HepG2 (cell line): ENCODE measurements around the gene INSIG2. TPM values are rescaled to one million over a fixed set of nuclear protein-coding genes. Genes with fewer than 3 reads are reported as not detected.
A peak's percentile ranks its signal among the peaks of the same experiment; 100 is the strongest.

ENCODE experiments used
- FOXJ3 ChIP-seq: sonication (generic); formaldehyde crosslinking; IDR thresholded peaks from 2 replicates; pipeline ENCODE4 v1.4.0; 2020; ENCODE audit warnings: missing genetic modification reagents, mild to moderate bottlenecking, borderline replicate concordance
- KLF11 ChIP-seq: IDR thresholded peaks from 2 replicates; pipeline ENCODE4 v1.6.1; 2016; ENCODE audit warnings: missing compliant biosample characterization
- MEF2D ChIP-seq: sonication (generic); formaldehyde crosslinking; IDR thresholded peaks from 2 replicates; pipeline ENCODE4 v1.5.1; 2020; ENCODE audit warnings: mild to moderate bottlenecking, missing genetic modification reagents
- SMARCE1 ChIP-seq: fragments of 450-650 bp; IDR thresholded peaks from 2 replicates; pipeline ENCODE4 v1.6.1; 2017; ENCODE audit warnings: borderline replicate concordance
- SNAI1 ChIP-seq: sonication (generic); formaldehyde crosslinking; IDR thresholded peaks from 2 replicates; pipeline ENCODE4 v1.5.0; 2020; ENCODE audit warnings: mild to moderate bottlenecking, missing genetic modification reagents, borderline replicate concordance
- SOX6 ChIP-seq, 2 experiments: fragments of 450-650 bp in 1 of 2; sonication (generic) in 1 of 2; formaldehyde crosslinking in 1 of 2; IDR thresholded peaks; 2 replicates each; pipeline versions ENCODE4 v1.4.0 to v1.6.1; 2017 to 2020; ENCODE audit warnings: antibody characterized with exemption in 1 of 2, mild to moderate bottlenecking in 1 of 2, missing genetic modification reagents in 1 of 2
- U2AF1 ChIP-seq: fragments of 200-400 bp; formaldehyde crosslinking; optimal IDR thresholded peaks from 2 replicates; pipeline ENCODE3; 2017; ENCODE audit warnings: mild to moderate bottlenecking, low read depth, low read length
- ZFP36 ChIP-seq: fragments of 150-350 bp; IDR thresholded peaks from 2 replicates; pipeline ENCODE4 v1.6.1; 2018; ENCODE audit warnings: borderline replicate concordance, low read length, low read depth; ENCODE audit not compliant: partially characterized antibody
- ZFP90 ChIP-seq: sonication (generic); formaldehyde crosslinking; IDR thresholded peaks from 2 replicates; pipeline ENCODE4 v1.8.0; 2022; ENCODE audit warnings: missing genetic modification reagents, mild to moderate bottlenecking, inconsistent platforms, borderline replicate concordance
- ZFY ChIP-seq: sonication (generic); formaldehyde crosslinking; IDR thresholded peaks from 2 replicates; pipeline ENCODE4 v1.4.0; 2020; ENCODE audit warnings: missing genetic modification reagents
- ZMYM2 ChIP-seq: sonication (generic); formaldehyde crosslinking; IDR thresholded peaks from 2 replicates; pipeline ENCODE4 v1.8.0; 2022; ENCODE audit warnings: mild to moderate bottlenecking, missing genetic modification reagents
- ZNF432 ChIP-seq: sonication (generic); formaldehyde crosslinking; IDR thresholded peaks from 2 replicates; pipeline ENCODE4 v1.5.0; 2020; ENCODE audit warnings: missing genetic modification reagents, mild to moderate bottlenecking, borderline replicate concordance
- ZNF619 ChIP-seq: sonication (generic); formaldehyde crosslinking; IDR thresholded peaks from 2 replicates; pipeline ENCODE4 v1.4.0; 2020; ENCODE audit warnings: mild to moderate bottlenecking, missing genetic modification reagents
- ZNF883 ChIP-seq: sonication (generic); formaldehyde crosslinking; IDR thresholded peaks from 2 replicates; pipeline ENCODE4 v1.5.1; 2020; ENCODE audit warnings: mild to moderate bottlenecking, missing genetic modification reagents; ENCODE audit errors: not compliant biosample characterization
- polyA plus RNA-seq, 8 experiments: library from polyadenylated mRNA; depleted of rRNA in 3 of 8; stranded (reverse) in 7 of 8; unstranded in 1 of 8; fragments of >200 nt; fragmentation: Illumina TruSeq in 4 of 8; extraction: Trizol in 4 of 8; gene quantifications; 2 replicates each; pipeline versions ENCODE4 v1.2.1 to v1.2.3, GENCODE V29; 2011 to 2016; ENCODE audit warnings: low read depth in 4 of 8, missing spikeins in 1 of 8, mixed read lengths in 1 of 8; ENCODE audit not compliant: insufficient read depth in 1 of 8
- total RNA-seq, 5 experiments: library from RNA; depleted of rRNA; stranded (reverse); fragments of >200 nt; fragmentation: Illumina TruSeq; extraction: Trizol; gene quantifications; 2 replicates each; pipeline ENCODE4 v1.2.3, GENCODE V29; 2016; ENCODE audit warnings: low read depth in 1 of 5
- TF ChIP-seq, protein P1 (sequence below): sonication (generic); formaldehyde crosslinking; IDR thresholded peaks from 2 replicates; pipeline ENCODE4 v1.4.0; 2020; ENCODE audit warnings: missing genetic modification reagents, borderline replicate concordance
- TF ChIP-seq, protein P2 (sequence below): sonication (generic); formaldehyde crosslinking; IDR thresholded peaks from 2 replicates; pipeline ENCODE4 v1.8.0; 2022; ENCODE audit warnings: missing genetic modification reagents, mild to moderate bottlenecking, borderline replicate concordance
- TF ChIP-seq, protein P3 (sequence below): IDR thresholded peaks from 2 replicates; pipeline ENCODE4 v1.6.1; 2016; ENCODE audit warnings: low read depth, missing genetic modification reagents, missing compliant biosample characterization

Gene INSIG2
- total and polyA plus RNA-seq, 2 of the 13 experiments (the other 11 are each of a cell fraction or from before 2014, with no cell fraction given): 73.5 to 481 TPM

DNA sequence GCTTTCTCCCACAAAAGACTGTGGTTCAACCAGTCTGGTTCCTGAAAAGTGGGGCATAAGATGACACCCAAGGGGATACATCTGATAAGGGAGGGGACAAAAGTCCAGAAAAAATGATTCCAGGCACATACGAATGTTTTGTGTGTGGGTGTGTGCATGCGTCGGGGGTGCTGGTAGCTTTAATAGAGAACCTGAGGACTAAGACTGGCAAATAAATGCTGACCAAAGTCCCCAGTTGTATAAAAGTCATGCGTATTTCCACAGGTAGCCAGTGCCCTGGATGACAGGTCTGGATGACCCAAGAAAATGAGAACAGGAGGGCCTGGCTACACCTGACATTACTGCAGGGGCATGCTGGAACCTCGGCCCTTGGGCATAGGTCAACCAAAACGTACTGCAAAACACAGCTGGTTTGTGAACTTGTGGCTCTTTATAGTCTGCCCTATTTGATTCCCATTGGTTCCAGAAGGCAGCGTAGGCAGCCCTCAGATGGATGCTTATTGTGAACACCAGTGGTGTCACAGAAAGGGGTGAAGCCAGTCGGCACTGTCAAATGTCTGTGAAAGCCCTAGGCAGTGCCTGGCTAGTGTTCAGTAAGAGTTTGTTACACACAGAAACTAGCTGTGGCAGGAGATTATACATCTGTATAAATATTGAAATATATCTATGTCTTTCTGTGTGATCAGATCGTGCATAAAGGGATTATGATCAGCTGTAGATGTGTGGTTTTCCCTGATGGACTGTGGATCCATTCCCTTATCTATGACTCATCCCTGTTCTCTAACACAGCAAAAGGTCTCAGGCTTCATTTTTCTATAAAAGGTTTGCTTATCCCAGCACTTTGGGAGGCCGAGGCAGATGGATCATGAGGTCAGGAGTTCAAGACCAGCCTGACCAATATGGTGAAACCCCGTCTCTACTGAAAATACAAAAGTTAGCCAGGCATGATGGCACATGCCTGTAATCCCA, 58.3 kb downstream of the INSIG2 start (continued):
- TF ChIP-seq MEF2D (CRISPR knock-in tag): peak; percentile 38; the same call in 1 of the 2 replicates
- TF ChIP-seq ZFP90 (CRISPR knock-in tag): no peak
- TF ChIP-seq SNAI1 (CRISPR knock-in tag): no peak
- TF ChIP-seq ZFY (CRISPR knock-in tag): no peak
- TF ChIP-seq U2AF1: no peak
- TF ChIP-seq SOX6 (IDR thresholded peaks at IDR 0.05): no peak
- TF ChIP-seq SOX6 (CRISPR knock-in tag; IDR thresholded peaks at IDR 0.05): peak; percentile 23; the same call in 1 of the 2 replicates
- peak; percentile 84; the same call in 1 of the 2 replicates for TF ChIP-seq ZMYM2 (CRISPR knock-in tag)
- no peak for TF ChIP-seq ZNF619 (CRISPR knock-in tag)
- no peak for TF ChIP-seq KLF11 (CRISPR knock-in tag)
- TF ChIP-seq ZFP36: no peak
- TF ChIP-seq, protein P1, sequence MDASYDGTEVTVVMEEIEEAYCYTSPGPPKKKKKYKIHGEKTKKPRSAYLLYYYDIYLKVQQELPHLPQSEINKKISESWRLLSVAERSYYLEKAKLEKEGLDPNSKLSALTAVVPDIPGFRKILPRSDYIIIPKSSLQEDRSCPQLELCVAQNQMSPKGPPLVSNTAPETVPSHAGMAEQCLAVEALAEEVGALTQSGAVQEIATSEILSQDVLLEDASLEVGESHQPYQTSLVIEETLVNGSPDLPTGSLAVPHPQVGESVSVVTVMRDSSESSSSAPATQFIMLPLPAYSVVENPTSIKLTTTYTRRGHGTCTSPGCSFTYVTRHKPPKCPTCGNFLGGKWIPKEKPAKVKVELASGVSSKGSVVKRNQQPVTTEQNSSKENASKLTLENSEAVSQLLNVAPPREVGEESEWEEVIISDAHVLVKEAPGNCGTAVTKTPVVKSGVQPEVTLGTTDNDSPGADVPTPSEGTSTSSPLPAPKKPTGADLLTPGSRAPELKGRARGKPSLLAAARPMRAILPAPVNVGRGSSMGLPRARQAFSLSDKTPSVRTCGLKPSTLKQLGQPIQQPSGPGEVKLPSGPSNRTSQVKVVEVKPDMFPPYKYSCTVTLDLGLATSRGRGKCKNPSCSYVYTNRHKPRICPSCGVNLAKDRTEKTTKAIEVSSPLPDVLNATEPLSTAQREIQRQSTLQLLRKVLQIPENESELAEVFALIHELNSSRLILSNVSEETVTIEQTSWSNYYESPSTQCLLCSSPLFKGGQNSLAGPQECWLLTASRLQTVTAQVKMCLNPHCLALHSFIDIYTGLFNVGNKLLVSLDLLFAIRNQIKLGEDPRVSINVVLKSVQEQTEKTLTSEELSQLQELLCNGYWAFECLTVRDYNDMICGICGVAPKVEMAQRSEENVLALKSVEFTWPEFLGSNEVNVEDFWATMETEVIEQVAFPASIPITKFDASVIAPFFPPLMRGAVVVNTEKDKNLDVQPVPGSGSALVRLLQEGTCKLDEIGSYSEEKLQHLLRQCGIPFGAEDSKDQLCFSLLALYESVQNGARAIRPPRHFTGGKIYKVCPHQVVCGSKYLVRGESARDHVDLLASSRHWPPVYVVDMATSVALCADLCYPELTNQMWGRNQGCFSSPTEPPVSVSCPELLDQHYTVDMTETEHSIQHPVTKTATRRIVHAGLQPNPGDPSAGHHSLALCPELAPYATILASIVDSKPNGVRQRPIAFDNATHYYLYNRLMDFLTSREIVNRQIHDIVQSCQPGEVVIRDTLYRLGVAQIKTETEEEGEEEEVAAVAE (CRISPR knock-in tag): no peak
- no peak for TF ChIP-seq ZNF883
- TF ChIP-seq, protein P2, sequence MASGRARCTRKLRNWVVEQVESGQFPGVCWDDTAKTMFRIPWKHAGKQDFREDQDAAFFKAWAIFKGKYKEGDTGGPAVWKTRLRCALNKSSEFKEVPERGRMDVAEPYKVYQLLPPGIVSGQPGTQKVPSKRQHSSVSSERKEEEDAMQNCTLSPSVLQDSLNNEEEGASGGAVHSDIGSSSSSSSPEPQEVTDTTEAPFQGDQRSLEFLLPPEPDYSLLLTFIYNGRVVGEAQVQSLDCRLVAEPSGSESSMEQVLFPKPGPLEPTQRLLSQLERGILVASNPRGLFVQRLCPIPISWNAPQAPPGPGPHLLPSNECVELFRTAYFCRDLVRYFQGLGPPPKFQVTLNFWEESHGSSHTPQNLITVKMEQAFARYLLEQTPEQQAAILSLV (CRISPR knock-in tag): no peak
- no peak for TF ChIP-seq ZNF432 (CRISPR knock-in tag)
- TF ChIP-seq, protein P3, sequence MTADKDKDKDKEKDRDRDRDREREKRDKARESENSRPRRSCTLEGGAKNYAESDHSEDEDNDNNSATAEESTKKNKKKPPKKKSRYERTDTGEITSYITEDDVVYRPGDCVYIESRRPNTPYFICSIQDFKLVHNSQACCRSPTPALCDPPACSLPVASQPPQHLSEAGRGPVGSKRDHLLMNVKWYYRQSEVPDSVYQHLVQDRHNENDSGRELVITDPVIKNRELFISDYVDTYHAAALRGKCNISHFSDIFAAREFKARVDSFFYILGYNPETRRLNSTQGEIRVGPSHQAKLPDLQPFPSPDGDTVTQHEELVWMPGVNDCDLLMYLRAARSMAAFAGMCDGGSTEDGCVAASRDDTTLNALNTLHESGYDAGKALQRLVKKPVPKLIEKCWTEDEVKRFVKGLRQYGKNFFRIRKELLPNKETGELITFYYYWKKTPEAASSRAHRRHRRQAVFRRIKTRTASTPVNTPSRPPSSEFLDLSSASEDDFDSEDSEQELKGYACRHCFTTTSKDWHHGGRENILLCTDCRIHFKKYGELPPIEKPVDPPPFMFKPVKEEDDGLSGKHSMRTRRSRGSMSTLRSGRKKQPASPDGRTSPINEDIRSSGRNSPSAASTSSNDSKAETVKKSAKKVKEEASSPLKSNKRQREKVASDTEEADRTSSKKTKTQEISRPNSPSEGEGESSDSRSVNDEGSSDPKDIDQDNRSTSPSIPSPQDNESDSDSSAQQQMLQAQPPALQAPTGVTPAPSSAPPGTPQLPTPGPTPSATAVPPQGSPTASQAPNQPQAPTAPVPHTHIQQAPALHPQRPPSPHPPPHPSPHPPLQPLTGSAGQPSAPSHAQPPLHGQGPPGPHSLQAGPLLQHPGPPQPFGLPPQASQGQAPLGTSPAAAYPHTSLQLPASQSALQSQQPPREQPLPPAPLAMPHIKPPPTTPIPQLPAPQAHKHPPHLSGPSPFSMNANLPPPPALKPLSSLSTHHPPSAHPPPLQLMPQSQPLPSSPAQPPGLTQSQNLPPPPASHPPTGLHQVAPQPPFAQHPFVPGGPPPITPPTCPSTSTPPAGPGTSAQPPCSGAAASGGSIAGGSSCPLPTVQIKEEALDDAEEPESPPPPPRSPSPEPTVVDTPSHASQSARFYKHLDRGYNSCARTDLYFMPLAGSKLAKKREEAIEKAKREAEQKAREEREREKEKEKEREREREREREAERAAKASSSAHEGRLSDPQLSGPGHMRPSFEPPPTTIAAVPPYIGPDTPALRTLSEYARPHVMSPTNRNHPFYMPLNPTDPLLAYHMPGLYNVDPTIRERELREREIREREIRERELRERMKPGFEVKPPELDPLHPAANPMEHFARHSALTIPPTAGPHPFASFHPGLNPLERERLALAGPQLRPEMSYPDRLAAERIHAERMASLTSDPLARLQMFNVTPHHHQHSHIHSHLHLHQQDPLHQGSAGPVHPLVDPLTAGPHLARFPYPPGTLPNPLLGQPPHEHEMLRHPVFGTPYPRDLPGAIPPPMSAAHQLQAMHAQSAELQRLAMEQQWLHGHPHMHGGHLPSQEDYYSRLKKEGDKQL (CRISPR knock-in tag): no peak
- no peak for TF ChIP-seq FOXJ3 (CRISPR knock-in tag)
- no peak for TF ChIP-seq SMARCE1
